Endothelial cell of hepatic sinusoid (primary cell): ENCODE data around the gene ZMYM2.

Experiments
- in situ Hi-C: cut with HindIII; loops from 2 replicates; pipeline ENCODE4 v1.10.0; 2017; ENCODE audit warnings: low sequenced_read_pairs

ZMYM2 gene

GRCh38 chr13:20102525-20103180, 144.1 kb downstream of the ZMYM2 start:
- in situ Hi-C loops, result no loop called here

- in situ Hi-C loops, result no loop called here
Measured at GRCh38 chr13:20105161-20105689, 146.7 kb downstream of the ZMYM2 start.

- in situ Hi-C loops, result no loop called here
Measured at GRCh38 chr13:20106742-20107141, 148.2 kb downstream of the ZMYM2 start.

- in situ Hi-C loops, result no loop called here
Measured at GRCh38 chr13:20109037-20109436, 150.5 kb downstream of the ZMYM2 start.

- in situ Hi-C loops, result no loop called here
Measured at GRCh38 chr13:20114066-20114610, 155.6 kb downstream of the ZMYM2 start.

- in situ Hi-C loops, result no loop called here
Measured at GRCh38 chr13:20116213-20116612, 157.7 kb downstream of the ZMYM2 start.

- in situ Hi-C loops, result no loop called here
Measured at GRCh38 chr13:20118268-20119140, 160.0 kb downstream of the ZMYM2 start.

GRCh38 chr13:20119960-20120359, 161.4 kb downstream of the ZMYM2 start:
- in situ Hi-C loops, result no loop called here

- in situ Hi-C loops, result no loop called here
Measured at GRCh38 chr13:20121159-20121525, 162.6 kb downstream of the ZMYM2 start.

GRCh38 chr13:20124303-20124702, 165.8 kb downstream of the ZMYM2 start:
- in situ Hi-C loops, result no loop called here

- in situ Hi-C loops, result no loop called here
Measured at GRCh38 chr13:20125129-20125782, 166.7 kb downstream of the ZMYM2 start.

- in situ Hi-C loops, result no loop called here
Measured at GRCh38 chr13:20125783-20126165, 167.2 kb downstream of the ZMYM2 start.

GRCh38 chr13:20126541-20127261, 168.2 kb downstream of the ZMYM2 start:
- in situ Hi-C loops, result no loop called here

GRCh38 chr13:20127262-20127561, 168.7 kb downstream of the ZMYM2 start:
- in situ Hi-C loops, result no loop called here

- in situ Hi-C loops, result no loop called here
Measured at GRCh38 chr13:20127562-20128458, 169.3 kb downstream of the ZMYM2 start.

- in situ Hi-C loops, result no loop called here
Measured at GRCh38 chr13:20128459-20128931, 170.0 kb downstream of the ZMYM2 start.

GRCh38 chr13:20129076-20129475, 170.5 kb downstream of the ZMYM2 start:
- in situ Hi-C loops, result no loop called here

- in situ Hi-C loops, result no loop called here
Measured at GRCh38 chr13:20130012-20130411, 171.5 kb downstream of the ZMYM2 start.

- in situ Hi-C loops, result no loop called here
Measured at GRCh38 chr13:20130652-20131051, 172.1 kb downstream of the ZMYM2 start.
